GM12873 (cell line): Measurements from ENCODE around the gene MIER3.

Source experiments
- CTCF ChIP-seq: IDR thresholded peaks from 2 replicates; pipeline ENCODE4 v1.5.1; 2012; ENCODE audit warnings: low read depth, mild to moderate bottlenecking, moderate library complexity, low read length, control low read depth; ENCODE audit not compliant: insufficient read depth; ENCODE audit errors: missing control alignments

The MIER3 gene

GRCh38 chr5:56938858-56939257 lies 13.1 kb downstream of the MIER3 start:
- no peak for TF ChIP-seq CTCF

GRCh38 chr5:56934325-56934724 lies 17.6 kb downstream of the MIER3 start:
- TF ChIP-seq CTCF = no peak

GRCh38 chr5:56922922-56923321 lies 29.0 kb downstream of the MIER3 start:
- no peak for TF ChIP-seq CTCF

- TF ChIP-seq CTCF = no peak
Measured at GRCh38 chr5:56919942-56920662, 31.8 kb downstream of the MIER3 start.

GRCh38 chr5:56918054-56918453 lies 33.9 kb downstream of the MIER3 start:
- no peak for TF ChIP-seq CTCF

GRCh38 chr5:56917534-56917933 lies 34.4 kb downstream of the MIER3 start:
- TF ChIP-seq CTCF = no peak

GRCh38 chr5:56914678-56915077 lies 37.2 kb downstream of the MIER3 start:
- no peak for TF ChIP-seq CTCF

- no peak for TF ChIP-seq CTCF
Measured at GRCh38 chr5:56913766-56914165, 38.2 kb downstream of the MIER3 start.
